SK-N-MC (cell line): ENCODE data around the gene LIPC.

Experiments used
- DNase-seq: peaks from one replicate; pipeline ENCODE4 v3.0.0-alpha.2; 2011; ENCODE audit warnings: low read depth, low spot score
- H3K27ac ChIP-seq: fragments of 200-600 bp; sonication (generic); 2 replicates; pipeline ENCODE4 v1.5.1; 2016; ENCODE audit warnings: mixed run types
- H3K36me3 ChIP-seq: fragments of 200-600 bp; sonication (generic); 2 replicates; pipeline ENCODE4 v1.6.1; 2017; ENCODE audit warnings: antibody characterized with exemption, low read length, mixed read lengths; ENCODE audit not compliant: insufficient read depth
- H3K4me3 ChIP-seq: fragments of 200-600 bp; sonication (generic); 2 replicates; pipeline ENCODE4 v1.5.1; 2016
- H3K9ac ChIP-seq: fragments of 200-600 bp; sonication (generic); 2 replicates; pipeline ENCODE4 v1.8.0; 2017; ENCODE audit warnings: mixed run types, mixed read lengths; ENCODE audit not compliant: insufficient read length
- H3K9me3 ChIP-seq: fragments of 200-600 bp; sonication (generic); 2 replicates; pipeline ENCODE4 v1.6.1; 2017; ENCODE audit warnings: low read depth, mild to moderate bottlenecking, antibody characterized with exemption, low read length, moderate library complexity, mixed read lengths
- EZH2 ChIP-seq: fragments of 200-600 bp; sonication (generic); IDR thresholded peaks from one replicate; pipeline ENCODE4 v1.6.1; 2017; ENCODE audit warnings: antibody characterized with exemption
- FOXP2 ChIP-seq: optimal IDR thresholded peaks from 2 replicates; pipeline ENCODE3; 2011; ENCODE audit warnings: mild to moderate bottlenecking, moderate library complexity; ENCODE audit not compliant: insufficient read depth; ENCODE audit errors: extremely low read length, control extremely low read depth
- POLR2AphosphoS5 ChIP-seq: IDR thresholded peaks from 2 replicates; pipeline ENCODE4 v1.6.1; 2012; ENCODE audit warnings: mild to moderate bottlenecking, low read depth, low read length, borderline replicate concordance

LIPC gene

DNA sequence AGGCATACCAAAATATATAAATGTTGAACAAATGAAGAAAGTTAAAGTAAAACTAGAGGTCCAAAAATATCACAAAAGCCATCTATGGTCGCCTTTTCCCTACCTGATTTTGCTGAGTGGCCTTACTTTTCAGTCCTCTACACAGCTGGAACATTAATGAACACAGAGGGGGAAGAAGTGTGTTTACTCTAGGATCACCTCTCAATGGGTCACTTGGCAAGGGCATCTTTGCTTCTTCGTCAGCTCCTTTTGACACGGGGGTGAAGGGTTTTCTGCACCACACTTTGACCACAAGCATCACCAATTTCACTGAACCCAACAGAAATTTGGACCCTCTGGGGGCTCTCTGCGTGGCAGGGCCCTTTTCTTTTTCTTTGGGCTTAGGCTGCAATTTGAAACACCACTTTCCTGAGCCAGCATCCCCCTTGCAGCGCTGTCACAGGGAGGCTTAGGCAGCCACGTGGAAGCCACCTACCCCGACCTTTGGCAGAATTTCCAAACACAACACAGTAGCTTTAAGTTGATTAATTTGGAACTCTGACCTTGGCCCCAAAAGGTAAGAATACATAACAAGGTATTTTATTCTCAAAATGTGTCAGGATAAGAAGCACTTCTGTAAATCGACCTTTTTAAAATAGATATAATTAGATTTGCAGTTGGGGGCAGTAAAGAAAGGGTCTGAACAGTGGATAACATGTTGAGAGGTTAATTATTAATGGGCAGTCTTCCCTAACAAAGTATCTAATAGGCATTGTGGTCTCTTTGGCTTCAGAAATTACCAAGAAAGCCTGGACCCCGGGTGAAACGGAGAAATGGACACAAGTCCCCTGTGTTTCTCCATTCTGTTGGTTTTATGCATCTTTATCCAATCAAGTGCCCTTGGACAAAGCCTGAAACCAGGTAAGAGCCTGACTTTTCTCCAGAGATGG lies at the start of gene LIPC:
TSS of gene LIPC (plus strand) at position 771 of the 929 bp plus-strand sequence. CDS start at position 813, 42 bp downstream.
- TF ChIP-seq EZH2 (no peak), FOXP2 (no peak), POLR2AphosphoS5 (no peak)

DNA sequence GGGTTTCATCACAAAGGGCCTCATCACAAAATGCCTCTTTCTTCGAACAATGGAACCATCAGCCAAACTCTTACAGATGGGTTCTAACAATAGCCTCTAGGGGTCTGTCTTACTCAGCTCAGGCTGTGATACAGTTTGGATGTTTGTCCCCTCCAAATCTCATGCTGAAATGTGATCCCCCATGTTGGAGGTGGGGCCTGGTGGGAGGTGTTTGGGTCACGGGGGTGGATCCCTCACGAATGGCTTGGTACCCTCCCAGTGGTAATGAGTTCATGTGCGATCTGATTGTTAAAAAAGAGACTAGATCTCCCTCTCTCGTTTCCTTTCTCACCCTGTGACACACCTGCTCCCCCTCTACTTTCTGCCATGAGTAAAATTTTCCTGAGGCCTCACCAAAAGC lies 47.9 kb upstream of the LIPC start:
- TF ChIP-seq FOXP2 (no peak), POLR2AphosphoS5 (no peak), EZH2 (no peak)
- H3K36me3 ChIP-seq: no peaks in the 10 kb centered on the region
- no peak for DNase-seq
- H3K4me3 ChIP-seq: no peak overlapping the region
- no peak overlapping the region for H3K27ac ChIP-seq
- no peak overlapping the region for H3K9ac ChIP-seq
- no peaks in the 10 kb centered on the region for H3K9me3 ChIP-seq

More for the DNA sequence above, at the start of gene LIPC:
- Histone ChIP-seq H3K9ac (no peak within 1 kb of the TSS), H3K4me3 (no peak within 1 kb of the TSS), H3K36me3 (no peaks in the 10 kb centered on the region), H3K27ac (no peak within 1 kb of the TSS), H3K9me3 (no peaks in the 10 kb centered on the region)
- no peak for DNase-seq

DNA sequence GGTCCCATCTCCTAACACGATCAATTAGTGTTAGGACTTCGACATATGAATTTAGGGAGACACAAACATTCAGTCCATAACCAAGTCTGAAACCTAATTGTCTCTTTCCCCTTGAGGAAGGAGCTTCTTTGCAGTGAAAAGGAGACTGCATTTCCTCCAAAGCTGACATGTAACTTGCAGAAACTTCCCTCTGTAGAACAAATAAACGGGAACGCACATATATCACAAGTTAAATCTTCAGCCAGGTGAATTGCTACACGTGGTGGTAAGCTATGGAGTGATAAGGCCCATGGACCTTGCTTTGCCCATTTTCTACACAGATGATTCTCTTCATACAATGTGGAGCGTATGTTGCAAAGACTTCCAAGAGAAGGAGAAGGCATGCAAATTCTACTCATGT lies 47.1 kb upstream of the LIPC start:
- H3K4me3 ChIP-seq: no peak overlapping the region
- no peak for TF ChIP-seq POLR2AphosphoS5
- no peak for TF ChIP-seq FOXP2
- H3K9me3 ChIP-seq: no peaks in the 10 kb centered on the region
- no peak overlapping the region for H3K9ac ChIP-seq
- H3K27ac ChIP-seq: no peak overlapping the region
- no peaks in the 10 kb centered on the region for H3K36me3 ChIP-seq
- DNase-seq: no peak

DNA sequence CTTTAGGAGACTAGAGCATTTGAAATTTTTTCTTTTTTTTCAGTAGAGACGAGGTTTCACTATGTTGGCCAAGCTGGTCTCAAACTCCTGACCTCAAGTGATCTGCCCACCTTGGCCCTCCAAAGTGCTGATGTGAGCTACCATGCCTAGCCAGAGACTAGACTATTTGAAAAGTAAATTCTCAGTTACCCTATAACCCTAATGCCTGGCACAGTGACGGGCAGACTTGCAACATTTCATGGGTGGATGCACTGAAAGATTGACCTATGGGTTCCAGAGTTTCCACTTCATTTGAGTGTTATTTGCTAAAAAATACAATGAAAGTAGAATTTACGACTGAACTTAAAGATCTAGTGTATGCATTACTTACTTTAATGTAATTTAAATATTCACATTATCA lies 45.7 kb upstream of the LIPC start:
- no peak for DNase-seq
- Histone ChIP-seq H3K27ac (no peak overlapping the region), H3K9ac (no peak overlapping the region), H3K4me3 (no peak overlapping the region), H3K9me3 (no peaks in the 10 kb centered on the region), H3K36me3 (no peaks in the 10 kb centered on the region)
- TF ChIP-seq EZH2 (no peak), POLR2AphosphoS5 (no peak), FOXP2 (no peak)

DNA sequence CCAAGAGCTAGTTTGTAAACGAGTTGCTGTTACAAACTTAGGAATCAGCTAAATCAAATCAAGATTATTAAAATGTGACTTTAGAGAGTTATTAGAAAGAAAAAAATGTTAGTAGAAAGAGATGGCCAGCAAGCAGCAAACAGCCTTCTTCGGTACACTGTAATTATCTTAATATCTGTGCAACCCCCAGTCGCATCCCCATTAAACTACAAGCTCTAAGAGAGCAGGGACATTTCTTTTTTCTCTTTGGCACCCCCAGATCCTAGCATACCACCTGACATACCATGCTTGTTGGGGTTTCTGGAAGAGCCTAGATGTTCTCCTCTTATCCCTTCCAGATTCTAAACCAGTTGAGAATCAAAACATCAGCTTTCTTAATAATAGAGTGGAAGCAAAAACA lies 45.1 kb upstream of the LIPC start:
- no peak overlapping the region for H3K27ac ChIP-seq

DNA sequence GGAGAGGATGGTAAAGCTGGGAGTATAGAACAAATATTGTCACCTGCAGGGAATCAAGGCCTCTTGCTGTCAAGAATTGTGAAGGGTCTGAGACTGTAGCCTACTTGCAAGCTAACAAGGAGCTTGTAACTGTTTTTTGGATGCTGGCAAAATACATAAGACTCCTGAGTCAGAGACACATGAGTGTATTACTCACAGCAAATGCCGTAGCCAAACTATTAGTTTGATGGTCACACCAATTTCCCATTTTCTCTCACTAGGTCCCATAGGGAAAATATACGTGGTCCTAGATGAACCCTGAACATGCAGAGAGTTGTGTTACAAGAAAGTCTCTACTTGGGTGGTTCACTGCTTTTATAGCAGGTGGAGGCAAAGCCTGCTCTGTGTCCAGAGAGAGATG lies 44.7 kb upstream of the LIPC start:
- H3K9ac ChIP-seq: no peak overlapping the region
- no peak for DNase-seq
- no peaks in the 10 kb centered on the region for H3K9me3 ChIP-seq
- no peak overlapping the region for H3K27ac ChIP-seq
- H3K4me3 ChIP-seq: no peak overlapping the region
- H3K36me3 ChIP-seq: no peaks in the 10 kb centered on the region
- TF ChIP-seq FOXP2 (no peak), POLR2AphosphoS5 (no peak), EZH2 (no peak)

More for the DNA sequence above, 45.1 kb upstream of the LIPC start:
- H3K4me3 ChIP-seq: no peak overlapping the region
- H3K36me3 ChIP-seq: no peaks in the 10 kb centered on the region
- H3K9me3 ChIP-seq: no peaks in the 10 kb centered on the region
- DNase-seq: no peak
- H3K9ac ChIP-seq: no peak overlapping the region
- TF ChIP-seq EZH2 (no peak), FOXP2 (no peak), POLR2AphosphoS5 (no peak)

DNA sequence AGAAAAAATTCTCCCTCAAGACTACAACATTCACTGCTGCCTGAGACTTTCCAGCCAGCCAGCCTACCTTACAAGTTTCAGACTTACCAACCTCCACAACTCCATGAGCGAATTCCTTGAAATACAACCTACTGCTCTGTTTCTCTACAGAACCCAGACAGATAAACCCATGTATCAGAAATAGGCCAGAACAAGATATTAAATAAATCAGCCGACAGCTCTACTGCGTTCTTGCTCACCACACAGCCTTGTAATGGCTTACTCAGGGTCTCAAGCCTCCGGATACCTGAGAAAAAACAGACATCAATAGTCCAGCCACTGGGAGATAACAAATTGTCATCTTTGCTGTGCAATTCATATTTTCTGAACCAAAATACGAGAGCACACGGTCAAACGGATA lies 43.6 kb upstream of the LIPC start:
- no peak for DNase-seq
- no peaks in the 10 kb centered on the region for H3K36me3 ChIP-seq
- TF ChIP-seq EZH2 (no peak), FOXP2 (no peak), POLR2AphosphoS5 (no peak)
- no peak overlapping the region for H3K4me3 ChIP-seq
- no peak overlapping the region for H3K9ac ChIP-seq
- H3K9me3 ChIP-seq: no peaks in the 10 kb centered on the region
- no peak overlapping the region for H3K27ac ChIP-seq

DNA sequence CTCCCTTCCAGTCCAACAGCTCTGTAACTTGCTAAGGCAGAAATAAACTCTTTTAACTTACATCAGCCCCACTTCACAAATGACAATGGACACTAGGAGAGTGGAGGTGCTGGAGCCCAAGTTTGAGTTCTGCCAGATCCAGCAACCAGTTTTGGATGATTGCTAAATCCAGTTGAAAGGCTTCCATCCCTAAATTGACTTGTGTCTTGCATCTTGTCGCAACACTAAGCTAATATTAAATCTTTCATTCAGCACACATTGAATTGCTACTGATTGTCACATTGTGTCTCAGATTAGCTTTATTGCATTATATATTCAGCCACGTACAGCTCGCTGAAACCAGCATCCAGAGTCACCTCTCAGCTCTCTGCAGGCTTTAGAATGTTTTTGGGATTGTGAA lies 41.7 kb upstream of the LIPC start:
- TF ChIP-seq EZH2: no peak
- no peak for TF ChIP-seq FOXP2
- no peak for TF ChIP-seq POLR2AphosphoS5
- H3K9ac ChIP-seq: no peak overlapping the region
- H3K36me3 ChIP-seq: no peaks in the 10 kb centered on the region
- no peak overlapping the region for H3K27ac ChIP-seq
- DNase-seq: no peak
- H3K9me3 ChIP-seq: no peaks in the 10 kb centered on the region
- no peak overlapping the region for H3K4me3 ChIP-seq
